Neuronal stem cell (in vitro differentiated cells): ENCODE results near the gene C4orf33.
A peak's percentile ranks its signal among the peaks of the same experiment; 100 is the strongest.
"Not testable (repeated sequence)": the region's sequence is repeated elsewhere in the genome, so short reads cannot be mapped to it uniquely, and the experiment has no call there.

Experiments used
- DNase-seq: peaks from one replicate; pipeline ENCODE4 v3.0.0-alpha.2; 2013; ENCODE audit warnings: low spot score
- H2AFZ ChIP-seq: one replicate; pipeline ENCODE4 v1.6.1; 2013; ENCODE audit warnings: mild to moderate bottlenecking, low read length, inconsistent platforms
- H2AK5ac ChIP-seq: 2 replicates; pipeline ENCODE4 v1.6.1; 2013; ENCODE audit warnings: low read depth, mild to moderate bottlenecking, inconsistent platforms, low read length, moderate library complexity, mixed read lengths
- H2BK120ac ChIP-seq: 2 replicates; pipeline ENCODE4 v1.6.1; 2013; ENCODE audit warnings: low read depth, mild to moderate bottlenecking, inconsistent platforms, low read length, moderate library complexity, mixed read lengths
- H2BK12ac ChIP-seq: one replicate; pipeline ENCODE4 v1.6.1; 2013; ENCODE audit warnings: low read length, inconsistent platforms
- H2BK15ac ChIP-seq: 2 replicates; pipeline ENCODE4 v1.6.1; 2013; ENCODE audit warnings: mild to moderate bottlenecking, low read length, inconsistent platforms, mixed read lengths
- H2BK5ac ChIP-seq: one replicate; pipeline ENCODE4 v1.6.1; 2013; ENCODE audit warnings: inconsistent platforms, mild to moderate bottlenecking, low read length, moderate library complexity
- H3K14ac ChIP-seq: one replicate; pipeline ENCODE4 v1.6.1; 2013; ENCODE audit warnings: low read length, inconsistent platforms
- H3K18ac ChIP-seq: 2 replicates; pipeline ENCODE4 v1.6.1; 2013; ENCODE audit warnings: low read length, inconsistent platforms
- H3K23ac ChIP-seq: 2 replicates; pipeline ENCODE4 v1.6.1; 2013; ENCODE audit warnings: low read depth, mild to moderate bottlenecking, mixed read lengths, low read length, inconsistent platforms; ENCODE audit not compliant: poor library complexity
- H3K27ac ChIP-seq: replicated peaks from 3 replicates; pipeline ENCODE4 v1.5.1; 2013; ENCODE audit warnings: low read length, inconsistent platforms
- H3K27me3 ChIP-seq, 3 experiments: 2 replicates each; pipeline ENCODE4 v1.6.1; 2013; ENCODE audit warnings: low read length in 3 of 3, mild to moderate bottlenecking in 2 of 3, inconsistent platforms in 1 of 3, low read depth in 1 of 3, mixed read lengths in 1 of 3, moderate library complexity in 1 of 3; ENCODE audit not compliant: control insufficient read depth in 3 of 3, insufficient read depth in 3 of 3
- H3K36me3 ChIP-seq, 2 donors: replicated peaks in 1 of 2; 2 replicates each; pipeline ENCODE4 v1.6.1; 2013; ENCODE audit warnings: low read length in 2 of 2; ENCODE audit not compliant: control insufficient read depth in 2 of 2, insufficient read depth in 2 of 2
- H3K4ac ChIP-seq: 2 replicates; pipeline ENCODE4 v1.6.1; 2013; ENCODE audit warnings: inconsistent platforms, mild to moderate bottlenecking, low read length, moderate library complexity
- H3K4me1 ChIP-seq, 2 donors: 1 replicate in 1 of 2; 2 replicates in 1 of 2; pipeline ENCODE4 v1.6.1; 2013; ENCODE audit warnings: low read length in 2 of 2, low read depth in 1 of 2; ENCODE audit not compliant: control insufficient read depth in 2 of 2, insufficient read depth in 1 of 2
- H3K4me2 ChIP-seq: one replicate; pipeline ENCODE4 v1.6.1; 2013; ENCODE audit warnings: mild to moderate bottlenecking, low read length, inconsistent platforms; ENCODE audit not compliant: insufficient read depth, poor library complexity, severe bottlenecking
- H3K4me3 ChIP-seq, 2 donors: 2 replicates each; pipeline ENCODE4 v1.5.1; 2013; ENCODE audit warnings: low read length in 2 of 2, mild to moderate bottlenecking in 2 of 2, inconsistent platforms in 1 of 2, moderate library complexity in 1 of 2
- H3K79me1 ChIP-seq: one replicate; pipeline ENCODE4 v1.6.1; 2013; ENCODE audit warnings: low read depth, mild to moderate bottlenecking, inconsistent platforms, low read length, moderate library complexity
- H3K9ac ChIP-seq: one replicate; pipeline ENCODE4 v1.6.1; 2013; ENCODE audit warnings: mild to moderate bottlenecking, low read depth, low read length, inconsistent platforms; ENCODE audit not compliant: poor library complexity
- H3K9me3 ChIP-seq, 2 donors: replicated peaks in 1 of 2; 2 replicates each; pipeline versions ENCODE3 to v1.6.1; 2013; ENCODE audit warnings: low read length in 2 of 2, mild to moderate bottlenecking in 2 of 2, inconsistent platforms in 1 of 2, low read depth in 1 of 2, mixed read lengths in 1 of 2, moderate library complexity in 1 of 2; ENCODE audit not compliant: control insufficient read depth in 2 of 2, insufficient read depth in 1 of 2
- H4K8ac ChIP-seq: one replicate; pipeline ENCODE4 v1.6.1; 2013; ENCODE audit warnings: low read depth, mild to moderate bottlenecking, inconsistent platforms, low read length, moderate library complexity
- H4K91ac ChIP-seq: one replicate; pipeline ENCODE4 v1.6.1; 2013; ENCODE audit warnings: low read length, low read depth, mild to moderate bottlenecking, inconsistent platforms; ENCODE audit not compliant: poor library complexity
- WGBS, 2 donors: extraction: QIAGEN DNeasy Blood & Tissue Kit; methylation state at CpG; one replicate each; pipeline ENCODE4 v1.1.7; 2013; ENCODE audit warnings: missing lambda C conversion rate in 2 of 2, mixed read lengths in 1 of 2; ENCODE audit not compliant: insufficient read length in 2 of 2, insufficient replicate concordance in 1 of 2; ENCODE audit errors: extremely low coverage in 2 of 2; 5-methylcytosine and 5-hydroxymethylcytosine counted together

Gene C4orf33

GRCh38 chr4:129117705-129118104 lies 21.8 kb downstream of the C4orf33 start:
- Histone ChIP-seq H3K14ac (peak overlapping the region; percentile 42), H3K9me3 (no peaks in the 10 kb centered on the region), H3K4me1 (no peaks in the 10 kb centered on the region), H3K27ac (no peak overlapping the region), H3K4ac (no peak overlapping the region), H3K9ac (peak overlapping the region; percentile 54), H3K23ac (no peak overlapping the region), H2BK15ac (no peak overlapping the region), H2BK120ac (no peak overlapping the region), H4K91ac (no peak overlapping the region), H3K4me3 (no peak overlapping the region), H3K36me3 (no peaks in the 10 kb centered on the region), H3K79me1 (no peaks in the 10 kb centered on the region), H2AK5ac (peak overlapping the region; percentile 83), H2AFZ (no peak overlapping the region), H4K8ac (no peak overlapping the region), H3K4me2 (no peak overlapping the region), H2BK5ac (no peak overlapping the region), H2BK12ac (no peak overlapping the region), H3K18ac (peak overlapping the region; percentile 64), H3K27me3 (no peaks in the 10 kb centered on the region)
- no peak for DNase-seq
- no CpG with 5 or more reads among the region's 5 CpGs for WGBS, 2 donors

GRCh38 chr4:129126614-129127013 lies 30.7 kb downstream of the C4orf33 start:
- not testable (repeated sequence) for H3K14ac ChIP-seq, H3K4ac ChIP-seq, H3K79me1 ChIP-seq, H3K9me3 ChIP-seq, H4K8ac ChIP-seq, H2AK5ac ChIP-seq, H2BK5ac ChIP-seq, H4K91ac ChIP-seq, H2BK12ac ChIP-seq, H3K18ac ChIP-seq, H3K23ac ChIP-seq, DNase-seq, H3K4me3 ChIP-seq, H2BK15ac ChIP-seq, H3K27me3 ChIP-seq, H2BK120ac ChIP-seq, H3K4me2 ChIP-seq, H3K27ac ChIP-seq, H3K9ac ChIP-seq, H3K36me3 ChIP-seq, H3K4me1 ChIP-seq
- no CpG with 5 or more reads among the region's 5 CpGs for WGBS, 2 donors
- H2AFZ ChIP-seq: peak overlapping the region; percentile 77

GRCh38 chr4:129129143-129129542 lies 33.2 kb downstream of the C4orf33 start:
- Histone ChIP-seq H3K27ac (no peak overlapping the region), H2BK15ac (no peak overlapping the region), H3K27me3 (no peaks in the 10 kb centered on the region), H2AFZ (no peak overlapping the region), H2AK5ac (no peak overlapping the region), H3K18ac (no peak overlapping the region), H2BK120ac (no peak overlapping the region), H2BK5ac (no peak overlapping the region), H3K36me3 (no peaks in the 10 kb centered on the region), H2BK12ac (no peak overlapping the region), H3K79me1 (no peaks in the 10 kb centered on the region), H3K4ac (no peak overlapping the region), H3K9ac (no peak overlapping the region), H4K8ac (no peak overlapping the region), H4K91ac (no peak overlapping the region), H3K9me3 (no peaks in the 10 kb centered on the region), H3K4me1 (no peaks in the 10 kb centered on the region), H3K4me2 (no peak overlapping the region), H3K23ac (no peak overlapping the region), H3K4me3 (no peak overlapping the region), H3K14ac (no peak overlapping the region)
- WGBS, 2 donors: no CpG with 5 or more reads among the region's 2 CpGs
- no peak for DNase-seq

GRCh38 chr4:129131343-129131742 lies 35.4 kb downstream of the C4orf33 start:
- Histone ChIP-seq H3K27ac (no peak overlapping the region), H3K4me3 (no peak overlapping the region), H2BK5ac (no peak overlapping the region), H3K36me3 (no peaks in the 10 kb centered on the region), H3K4me2 (no peak overlapping the region), H2AFZ (no peak overlapping the region), H3K18ac (no peak overlapping the region), H3K14ac (no peak overlapping the region), H2BK15ac (no peak overlapping the region), H2AK5ac (no peak overlapping the region), H3K4ac (no peak overlapping the region), H2BK120ac (no peak overlapping the region), H3K4me1 (no peaks in the 10 kb centered on the region), H2BK12ac (no peak overlapping the region), H4K8ac (no peak overlapping the region), H3K23ac (no peak overlapping the region), H3K9ac (no peak overlapping the region), H3K79me1 (no peaks in the 10 kb centered on the region), H4K91ac (no peak overlapping the region), H3K9me3 (no peaks in the 10 kb centered on the region), H3K27me3 (no peaks in the 10 kb centered on the region)
- WGBS, 2 donors: no CpG with 5 or more reads among the region's 2 CpGs
- DNase-seq: no peak
